Transverse colon (tissue), 4 donors: ENCODE results near the gene BAAT. TPM values are rescaled to one million over a fixed set of nuclear protein-coding genes. Genes with fewer than 3 reads are reported as not detected.

Source experiments
- DNase-seq: peaks from one replicate; pipeline ENCODE4 v3.0.0-alpha.2; 2019
- H3K27ac ChIP-seq, 4 donors: fragments of 200-600 bp; sonication (generic); 2 replicates each; pipeline ENCODE4 v1.5.1; 2016 to 2018; ENCODE audit warnings: inconsistent platforms in 4 of 4
- H3K27me3 ChIP-seq: fragments of 200-600 bp; sonication (generic); 2 replicates; pipeline ENCODE4 v1.5.1; 2017; ENCODE audit warnings: inconsistent platforms
- H3K36me3 ChIP-seq, 4 donors: fragments of 200-600 bp; sonication (generic); 2 replicates each; pipeline ENCODE4 v1.5.1; 2017 to 2019; ENCODE audit warnings: inconsistent platforms in 4 of 4
- H3K4me1 ChIP-seq, 4 donors: fragments of 200-600 bp; sonication (generic); 2 replicates each; pipeline ENCODE4 v1.5.1; 2017 to 2020; ENCODE audit warnings: inconsistent platforms in 4 of 4
- H3K4me3 ChIP-seq, 4 donors: fragments of 200-600 bp; sonication (generic); 1 replicate in 1 of 4; 2 replicates in 3 of 4; pipeline versions ENCODE4 v1.5.1 to v1.6.1; 2017 to 2019; ENCODE audit warnings: inconsistent platforms in 4 of 4
- H3K9me3 ChIP-seq, 2 donors: fragments of 200-600 bp; sonication (generic); 2 replicates each; pipeline ENCODE4 v1.5.1; 2017 to 2019; ENCODE audit warnings: inconsistent platforms in 2 of 2
- EP300 ChIP-seq: sonication (generic); formaldehyde crosslinking; IDR thresholded peaks from one replicate; pipeline ENCODE4 v1.6.1; 2017; ENCODE audit warnings: antibody characterized with exemption, low read depth
- POLR2A ChIP-seq: fragments of 450-650 bp; IDR thresholded peaks from one replicate; pipeline ENCODE4 v1.6.1; 2016; ENCODE audit warnings: antibody characterized with exemption, mild to moderate bottlenecking, moderate library complexity
- POLR2AphosphoS5 ChIP-seq, 3 donors: sonication (generic); formaldehyde crosslinking; IDR thresholded peaks; one replicate each; pipeline ENCODE4 v1.6.1; 2016; ENCODE audit warnings: antibody characterized with exemption in 3 of 3
- WGBS, 2 donors: methylation state at CpG; one replicate each; pipeline ENCODE4 v1.1.5; 2018; ENCODE audit warnings: low coverage in 1 of 2; 5-methylcytosine and 5-hydroxymethylcytosine counted together
- in situ Hi-C, 4 donors: fragments of 200-750 bp; cut with MboI; loops; one replicate each; pipeline versions ENCODE4 v1.15.0 to v1.15.1; 2017; ENCODE audit warnings: low sequenced_read_pairs in 3 of 4, low pct_ligation_motif_present in 1 of 4, low pct_unique_long_range_greater_than_20kb in 1 of 4
- intact Hi-C: fragments of 100-400 bp; cut with DNase I; formaldehyde crosslinking; loops from one replicate; pipeline ENCODE4 v1.15.1; 2023; ENCODE audit warnings: low total_unique reads
- total RNA-seq, 4 donors: library from RNA; depleted of rRNA; stranded (reverse); fragments of >200 nt; gene quantifications; one replicate each; pipeline ENCODE4 v1.1.0, GENCODE V29; 2016
- TF ChIP-seq, protein P1 (sequence below), 5 experiments: fragments of 200-600 bp in 3 of 5; fragments of 450-650 bp in 2 of 5; sonication (generic) in 3 of 5; IDR thresholded peaks; 1 replicate in 2 of 5; 2 replicates in 3 of 5; pipeline ENCODE4 v1.5.1; 2016 to 2017; ENCODE audit warnings: antibody characterized with exemption in 5 of 5, inconsistent platforms in 3 of 5, mild to moderate bottlenecking in 2 of 5, moderate library complexity in 1 of 5

Gene BAAT
- total RNA-seq, 4 donors from 2014 or later, result 0.14 TPM; not detected in 3

DNA sequence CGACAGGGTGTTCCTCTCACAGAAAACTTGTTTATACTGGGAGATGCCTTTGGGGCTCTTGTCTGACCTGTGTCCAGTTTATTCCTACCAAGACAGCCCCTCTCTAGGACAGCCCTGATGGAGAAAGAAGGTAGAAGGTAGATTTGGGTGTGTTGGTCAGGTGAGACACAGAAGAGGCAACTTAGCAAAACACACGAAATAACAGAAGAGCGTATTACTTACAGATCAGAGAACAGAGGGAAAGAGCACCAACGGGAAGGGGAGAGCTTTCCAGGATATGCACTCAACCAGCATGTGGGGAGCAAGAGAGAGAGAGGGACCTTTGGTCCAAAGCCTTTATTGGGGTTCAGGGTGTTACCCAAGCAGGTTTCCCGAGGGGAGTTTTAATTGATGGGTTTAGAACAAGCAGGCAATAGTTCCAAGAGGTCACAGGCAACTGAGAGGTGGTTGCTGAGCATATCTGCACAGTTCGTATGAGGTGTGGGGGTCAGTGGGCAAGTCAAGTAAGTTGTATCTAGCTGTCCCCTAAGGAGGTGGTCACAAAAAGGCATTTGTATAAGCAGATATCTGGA is 31.8 kb downstream of the BAAT start:
- no peak for DNase-seq
- Histone ChIP-seq H3K36me3 (no peaks in the 10 kb centered on the region), H3K4me3 (no peak overlapping the region), H3K27ac (no peak overlapping the region), H3K9me3 (no peaks in the 10 kb centered on the region), H3K27me3 (no peaks in the 10 kb centered on the region), H3K4me1 (peaks cover 7 to 20% (median 13%) of the 10 kb centered on the region in 4 donors)
- 73 to 82% methylated on average over 3 to 6 of the region's 6 CpGs for WGBS, 2 donors
- in situ Hi-C loops, result no loop called here
- intact Hi-C loops, result no loop called here
- no peak for TF ChIP-seq POLR2A
- TF ChIP-seq, protein P1, sequence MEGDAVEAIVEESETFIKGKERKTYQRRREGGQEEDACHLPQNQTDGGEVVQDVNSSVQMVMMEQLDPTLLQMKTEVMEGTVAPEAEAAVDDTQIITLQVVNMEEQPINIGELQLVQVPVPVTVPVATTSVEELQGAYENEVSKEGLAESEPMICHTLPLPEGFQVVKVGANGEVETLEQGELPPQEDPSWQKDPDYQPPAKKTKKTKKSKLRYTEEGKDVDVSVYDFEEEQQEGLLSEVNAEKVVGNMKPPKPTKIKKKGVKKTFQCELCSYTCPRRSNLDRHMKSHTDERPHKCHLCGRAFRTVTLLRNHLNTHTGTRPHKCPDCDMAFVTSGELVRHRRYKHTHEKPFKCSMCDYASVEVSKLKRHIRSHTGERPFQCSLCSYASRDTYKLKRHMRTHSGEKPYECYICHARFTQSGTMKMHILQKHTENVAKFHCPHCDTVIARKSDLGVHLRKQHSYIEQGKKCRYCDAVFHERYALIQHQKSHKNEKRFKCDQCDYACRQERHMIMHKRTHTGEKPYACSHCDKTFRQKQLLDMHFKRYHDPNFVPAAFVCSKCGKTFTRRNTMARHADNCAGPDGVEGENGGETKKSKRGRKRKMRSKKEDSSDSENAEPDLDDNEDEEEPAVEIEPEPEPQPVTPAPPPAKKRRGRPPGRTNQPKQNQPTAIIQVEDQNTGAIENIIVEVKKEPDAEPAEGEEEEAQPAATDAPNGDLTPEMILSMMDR (IDR thresholded peaks at IDR 0.05), result no peak
- TF ChIP-seq POLR2AphosphoS5 (IDR thresholded peaks at IDR 0.05), result no peak

DNA sequence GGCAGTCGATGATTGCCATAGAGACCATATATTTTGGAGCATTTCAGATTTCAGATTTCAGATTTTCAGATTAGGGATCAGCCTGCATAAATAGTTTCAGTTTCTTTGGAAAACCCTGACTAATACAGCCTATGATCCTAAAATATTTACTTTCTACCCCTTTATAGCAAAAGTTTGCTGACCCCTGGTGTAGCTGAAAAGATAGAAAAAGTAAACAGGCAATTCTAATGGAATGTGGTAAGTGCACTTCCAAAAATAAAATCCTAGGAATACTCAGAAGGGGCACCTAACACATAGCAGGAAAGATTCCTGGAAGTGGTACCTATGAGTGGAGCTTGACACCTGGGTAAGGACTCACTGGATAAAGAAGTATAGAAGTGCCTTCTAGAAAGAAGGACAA is 34.5 kb downstream of the BAAT start:
- in situ Hi-C loops, result no loop called here
- Histone ChIP-seq H3K4me3 (no peak overlapping the region), H3K27me3 (no peaks in the 10 kb centered on the region), H3K27ac (no peak overlapping the region), H3K4me1 (peaks cover 7 to 16% (median 12%) of the 10 kb centered on the region in 4 donors), H3K9me3 (no peaks in the 10 kb centered on the region), H3K36me3 (no peaks in the 10 kb centered on the region)
- intact Hi-C loops, result no loop called here
- TF ChIP-seq POLR2AphosphoS5 (IDR thresholded peaks at IDR 0.05) (no peak), EP300 (no peak), POLR2A (no peak)
- no peak for DNase-seq
- WGBS, 2 donors, result 77 to 81% methylated on average over 1 of the region's 1 CpG

DNA sequence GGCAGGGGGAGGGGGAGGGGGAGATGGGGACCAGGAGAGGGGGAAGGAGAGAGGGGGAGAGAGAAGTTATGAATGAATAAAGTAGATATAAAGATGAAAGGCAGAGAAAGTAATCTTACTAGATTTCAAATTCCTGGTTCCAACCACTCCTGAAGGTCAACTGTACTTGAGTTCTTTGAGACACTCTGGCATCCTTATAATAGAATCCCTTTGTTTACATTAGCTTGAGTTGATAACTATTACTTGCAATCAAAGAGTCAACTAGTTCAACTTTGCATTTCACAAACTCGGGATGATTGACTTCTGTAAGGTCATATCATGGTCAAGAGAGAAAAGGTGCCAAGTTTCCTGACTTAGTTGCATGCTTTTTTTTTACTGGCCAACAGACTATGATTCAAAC is 42.2 kb downstream of the BAAT start:
- no peak for TF ChIP-seq EP300
- intact Hi-C loops, result no loop called here
- Histone ChIP-seq H3K9me3 (no peaks in the 10 kb centered on the region), H3K4me3 (no peak overlapping the region), H3K36me3 (no peaks in the 10 kb centered on the region), H3K4me1 (no peaks in the 10 kb centered on the region), H3K27me3 (no peaks in the 10 kb centered on the region), H3K27ac (no peak overlapping the region)
- in situ Hi-C loops, result no loop called here
- no peak for DNase-seq
- 40 to 46% methylated on average over 1 of the region's 1 CpG for WGBS, 2 donors

DNA sequence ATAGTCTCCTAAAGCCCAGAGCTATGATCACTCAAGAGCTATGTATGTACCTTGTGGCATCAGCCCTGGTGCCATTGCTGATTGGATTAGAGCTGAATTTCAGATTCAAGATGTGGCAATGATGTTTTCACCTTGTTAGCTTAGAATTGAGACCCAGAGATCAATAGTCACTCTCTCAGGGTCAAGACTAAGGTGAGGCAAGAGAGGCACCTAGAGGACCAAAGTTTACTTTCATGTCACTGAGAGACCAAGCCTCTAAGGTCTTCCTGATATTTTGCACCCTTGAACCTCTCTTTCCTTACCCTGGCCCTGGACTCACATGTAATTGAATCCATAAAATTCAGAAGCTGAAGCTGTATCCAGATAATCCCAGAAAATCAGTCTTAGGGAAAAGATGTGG is 42.8 kb downstream of the BAAT start:
- intact Hi-C loops (no loop called here), in situ Hi-C loops (no loop called here)
- no peak overlapping the region for H3K27ac ChIP-seq
- no peaks in the 10 kb centered on the region for H3K4me1 ChIP-seq
- TF ChIP-seq POLR2AphosphoS5 (IDR thresholded peaks at IDR 0.05), result no peak
- TF ChIP-seq, protein P1 (IDR thresholded peaks at IDR 0.05), result no peak
- no peak for TF ChIP-seq EP300
- TF ChIP-seq POLR2A, result no peak
- H3K4me3 ChIP-seq, result no peak overlapping the region
- H3K9me3 ChIP-seq, result no peaks in the 10 kb centered on the region
- no peak for DNase-seq
- H3K27me3 ChIP-seq, result no peaks in the 10 kb centered on the region
- no peaks in the 10 kb centered on the region for H3K36me3 ChIP-seq

DNA sequence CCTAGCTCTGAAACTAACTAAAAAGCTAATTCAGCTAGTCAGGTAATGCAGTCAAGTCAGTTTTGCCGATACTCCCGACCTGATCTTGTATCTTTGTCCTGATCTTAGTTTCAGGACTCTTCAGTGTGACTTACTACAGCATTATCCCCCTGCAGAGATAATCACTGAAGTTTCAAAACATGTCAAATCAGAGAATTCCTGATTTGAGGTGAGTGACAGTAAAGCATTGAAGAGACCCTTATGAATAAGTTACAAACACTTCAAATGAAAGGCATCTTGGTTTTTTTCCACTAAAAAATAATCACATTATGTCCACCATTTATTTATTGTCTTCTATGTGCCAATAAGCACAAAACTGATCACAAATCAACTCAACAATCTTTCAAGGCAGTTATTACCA is 47.6 kb downstream of the BAAT start:
- H3K4me3 ChIP-seq, result no peak overlapping the region
- in situ Hi-C loops, result no loop called here
- H3K36me3 ChIP-seq, result no peaks in the 10 kb centered on the region
- no peak for DNase-seq
- no peaks in the 10 kb centered on the region for H3K4me1 ChIP-seq
- no peak for TF ChIP-seq EP300
- TF ChIP-seq, protein P1 (IDR thresholded peaks at IDR 0.05), result no peak
- TF ChIP-seq POLR2A, result no peak
- TF ChIP-seq POLR2AphosphoS5 (IDR thresholded peaks at IDR 0.05), result no peak
- H3K27me3 ChIP-seq, result no peaks in the 10 kb centered on the region
- intact Hi-C loops, result no loop called here
- 80 to 81% methylated on average over 2 of the region's 2 CpGs for WGBS, 2 donors
- H3K27ac ChIP-seq, result no peak overlapping the region
- no peaks in the 10 kb centered on the region for H3K9me3 ChIP-seq
